ENCODE results near the gene MRPS26.
"Not testable (repeated sequence)": the region's sequence is repeated elsewhere in the genome, so short reads cannot be mapped to it uniquely, and the experiment has no call there.

The MRPS26 gene

GRCh38 chr20:3043322-3043721 lies 2.5 kb upstream of the MRPS26 start, which contains the start of gene GNRH2:
TSS of gene GNRH2 (plus strand) at chr20:3043622. CDS start at chr20:3044415, 793 bp downstream.
- no peak for DNase-seq

GRCh38 chr20:3044336-3044965 lies 1.4 kb upstream of the MRPS26 start:
- no peak for DNase-seq

- DNase-seq: peak; percentile 78
These were observed 623 bp upstream of the MRPS26 start for GRCh38 chr20:3045042-3045815.

GRCh38 chr20:3046677-3047462 lies 1.0 kb downstream of the MRPS26 start:
- no peak for DNase-seq

GRCh38 chr20:3047486-3048419 lies 1.9 kb downstream of the MRPS26 start:
- DNase-seq: no peak

- no peak for DNase-seq
These were observed 5.7 kb downstream of the MRPS26 start for GRCh38 chr20:3051385-3052019.

- DNase-seq: no peak
These were observed 13.6 kb downstream of the MRPS26 start for GRCh38 chr20:3059489-3059888.

GRCh38 chr20:3064119-3064518 lies 18.3 kb downstream of the MRPS26 start:
- DNase-seq: not testable (repeated sequence)

- DNase-seq: no peak
These were observed 21.5 kb downstream of the MRPS26 start for GRCh38 chr20:3067139-3068014.

- no peak for DNase-seq
These were observed 22.2 kb downstream of the MRPS26 start for GRCh38 chr20:3068075-3068474.

GRCh38 chr20:3068986-3069900 lies 23.4 kb downstream of the MRPS26 start:
- DNase-seq: peak; percentile 35

GRCh38 chr20:3070725-3071124 lies 24.9 kb downstream of the MRPS26 start:
- DNase-seq: no peak

- DNase-seq: no peak
These were observed 25.4 kb downstream of the MRPS26 start for GRCh38 chr20:3071266-3071609.

- DNase-seq: no peak
These were observed 26.0 kb downstream of the MRPS26 start, which contains the start of gene OXT for GRCh38 chr20:3071610-3072529. TSS of gene OXT (plus strand) at chr20:3071620. CDS start at chr20:3071656, 36 bp downstream.

GRCh38 chr20:3072530-3073250 lies 26.8 kb downstream of the MRPS26 start:
- no peak for DNase-seq

- DNase-seq: not testable (repeated sequence)
These were observed 27.4 kb downstream of the MRPS26 start for GRCh38 chr20:3073251-3073643.

GRCh38 chr20:3074812-3075211 lies 29.0 kb downstream of the MRPS26 start:
- no peak for DNase-seq

- DNase-seq: not testable (repeated sequence)
These were observed 29.5 kb downstream of the MRPS26 start for GRCh38 chr20:3075315-3075714.

Measured in suppressor macrophage treated with lipopolysaccharide for 4 hours (primary cell).